Measurements from ENCODE around the gene LRRC53. TPM values are rescaled to one million over a fixed set of nuclear protein-coding genes. Genes with fewer than 3 reads are reported as not detected.

LRRC53 gene
- total and polyA plus RNA-seq, 2 of the 8 experiments (the other 6 are each of a cell fraction or from before 2014, with no cell fraction given), result not detected

DNA sequence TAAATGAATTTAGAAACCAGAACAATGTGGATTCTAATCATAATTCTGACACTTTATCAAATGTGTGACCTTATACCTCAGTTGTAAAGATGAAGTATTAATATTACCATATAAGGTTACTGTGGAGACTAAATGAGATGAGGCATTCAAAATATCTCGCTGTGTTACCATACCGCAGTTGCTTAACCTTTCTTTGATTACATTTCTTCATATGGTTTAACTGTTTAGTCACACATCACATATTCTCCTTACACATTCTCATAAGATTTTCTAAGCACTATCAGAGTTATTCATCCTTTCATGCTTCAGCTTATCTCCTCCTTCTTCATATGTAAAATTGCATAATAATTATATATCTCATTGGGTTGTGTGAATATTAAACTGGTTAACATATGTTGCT is 88.9 kb downstream of the LRRC53 start (continued):
- TF ChIP-seq SIN3A (conservative IDR thresholded peaks at IDR 0.05 in 1 of 2, IDR thresholded peaks at IDR 0.05 in 1 of 2; ENCODE audit: low read depth in 1 of 2, low read length in 2 of 2) (no peak), RXRA (IDR thresholded peaks at IDR 0.05; ENCODE audit: insufficient read depth, low read depth, low read length) (no peak)

All from H1 (cell line).